ENCODE results near the gene GALE. TPM values are rescaled to one million over a fixed set of nuclear protein-coding genes. Genes with fewer than 3 reads are reported as not detected.

Gene GALE
- total RNA-seq, result 75.5 and 97.2 TPM in 2 replicates

DNA sequence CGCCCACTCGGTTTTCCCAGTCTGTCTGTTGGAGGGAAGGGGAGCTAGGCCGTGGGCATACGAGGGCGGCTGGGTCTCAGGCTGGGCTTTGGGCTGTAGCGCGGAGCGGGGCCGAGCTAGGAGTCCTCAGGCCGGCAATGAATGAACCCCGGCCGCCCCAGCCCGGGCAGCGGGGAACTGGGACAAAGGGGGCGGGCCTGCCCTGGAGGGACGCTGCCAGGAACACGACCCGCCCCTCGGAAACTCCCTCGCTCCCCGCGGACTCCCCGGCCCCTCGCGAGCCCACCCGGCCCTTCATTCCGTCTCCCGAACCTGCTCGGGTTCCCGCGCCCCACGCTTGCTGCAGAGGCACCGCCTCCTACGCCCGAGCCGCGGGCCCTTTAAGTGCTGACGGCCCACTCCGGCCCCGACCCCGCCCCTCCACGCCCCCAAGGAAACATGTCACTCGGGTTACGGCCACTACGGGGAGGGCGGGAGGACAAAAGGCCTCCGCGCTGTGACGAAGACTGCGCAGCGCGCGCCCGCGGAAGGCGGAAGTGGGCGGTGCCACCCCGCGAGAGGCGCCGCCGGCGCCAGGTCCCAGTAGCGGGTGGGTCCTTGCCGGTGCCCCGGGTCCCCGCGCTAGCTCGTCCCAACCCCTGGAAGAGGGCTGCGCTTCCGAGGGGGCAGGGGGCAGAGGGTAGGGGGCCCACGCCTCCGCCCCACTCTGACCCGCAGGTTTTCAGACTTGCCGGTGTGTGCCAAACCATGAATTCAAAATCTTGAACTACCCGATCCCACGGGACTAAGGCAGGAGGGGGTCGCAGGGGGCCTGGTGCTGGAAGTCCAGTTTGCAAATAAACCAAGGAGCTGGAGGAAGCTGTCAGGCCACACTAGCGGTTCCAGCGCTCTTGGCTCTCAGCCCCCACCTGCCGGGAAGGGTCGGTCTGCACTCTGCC is at the start of gene GALE:
Gene GALE (minus strand): TSS at position 355 of the 938 bp plus-strand sequence. CDS start 1,747 bp downstream, outside the sequence.

DNA sequence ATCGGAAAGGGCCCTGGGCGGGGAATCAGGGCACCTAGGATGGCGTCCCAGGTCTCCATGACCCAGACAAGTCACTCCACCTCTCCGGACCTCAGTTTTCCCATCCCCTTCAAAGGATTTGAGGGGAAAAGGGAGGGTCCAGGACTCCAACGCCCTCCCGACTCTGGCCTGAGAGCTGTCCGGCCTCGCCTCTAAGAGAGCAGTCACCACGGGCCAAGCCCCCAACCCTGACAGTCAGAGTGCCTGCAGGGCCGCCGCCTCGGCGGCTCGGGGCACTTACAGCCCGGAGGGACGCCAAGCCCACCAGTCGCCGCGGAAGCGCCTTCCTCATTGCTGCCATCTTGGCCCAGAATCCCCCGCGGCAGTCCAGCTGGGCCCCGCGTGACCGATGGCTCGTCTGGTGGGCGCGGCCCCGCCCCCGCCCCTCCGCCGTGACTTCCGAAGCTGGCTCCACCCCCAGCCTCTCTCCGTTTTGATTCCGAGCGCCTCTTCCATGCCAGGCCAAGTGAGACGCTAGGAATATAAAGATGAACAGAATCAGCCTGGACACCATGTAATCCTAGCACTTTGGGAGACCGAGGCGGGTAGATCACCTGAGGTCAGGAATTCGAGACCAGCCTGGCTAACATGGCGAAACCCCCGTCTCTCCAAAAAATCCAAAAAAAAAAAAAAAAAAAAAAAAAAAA is 24.7 kb upstream of the GALE start, which contains the start of gene HMGCL:
Gene HMGCL (minus strand): TSS at position 354 of the 686 bp plus-strand sequence. CDS start 14 bp downstream, at position 340.

DNA sequence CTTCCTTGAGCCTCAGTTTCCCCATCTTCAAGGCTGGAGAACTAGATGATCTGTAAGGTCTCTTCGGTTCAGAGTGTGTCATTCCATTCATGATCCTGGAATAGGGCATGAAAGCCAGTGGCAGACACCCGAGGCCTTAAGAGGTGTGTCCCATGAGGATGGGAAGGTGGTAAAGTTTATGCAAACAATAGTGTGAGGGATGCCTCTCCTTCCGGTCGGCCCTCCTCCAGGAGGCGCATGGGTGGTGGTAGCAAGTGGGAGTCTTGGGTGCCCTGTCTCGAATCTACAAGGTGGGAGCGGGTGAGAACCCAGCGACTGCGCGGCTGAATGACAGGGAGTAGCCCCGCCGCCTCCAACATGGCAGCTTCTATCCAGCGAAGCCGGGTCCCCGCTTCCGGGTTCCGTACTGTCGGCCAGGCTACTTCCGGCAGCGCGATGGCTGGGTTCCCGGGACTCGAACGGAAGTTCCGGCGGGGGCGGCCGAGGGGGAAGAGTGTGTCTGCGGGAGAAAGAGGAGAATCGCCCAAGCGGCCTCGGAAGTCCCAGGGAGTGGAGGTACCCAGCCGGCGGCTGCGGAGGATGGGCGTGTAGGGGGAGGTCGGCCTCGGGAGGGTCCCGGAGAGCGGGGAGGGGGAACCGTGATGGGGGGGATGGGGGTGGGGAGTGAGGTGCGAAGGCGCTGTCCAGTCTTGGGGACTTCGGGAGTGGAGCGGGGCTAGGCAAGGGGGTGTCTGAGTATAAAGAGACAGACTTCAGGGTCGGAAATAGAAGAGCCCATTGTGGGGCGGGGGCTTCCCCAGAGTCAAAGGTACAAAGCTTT is 9.6 kb downstream of the GALE start, which contains the start of gene LYPLA2:
Gene LYPLA2 (plus strand): TSS at position 450 of the 820 bp plus-strand sequence. CDS start 1,538 bp downstream, outside the sequence.

DNA sequence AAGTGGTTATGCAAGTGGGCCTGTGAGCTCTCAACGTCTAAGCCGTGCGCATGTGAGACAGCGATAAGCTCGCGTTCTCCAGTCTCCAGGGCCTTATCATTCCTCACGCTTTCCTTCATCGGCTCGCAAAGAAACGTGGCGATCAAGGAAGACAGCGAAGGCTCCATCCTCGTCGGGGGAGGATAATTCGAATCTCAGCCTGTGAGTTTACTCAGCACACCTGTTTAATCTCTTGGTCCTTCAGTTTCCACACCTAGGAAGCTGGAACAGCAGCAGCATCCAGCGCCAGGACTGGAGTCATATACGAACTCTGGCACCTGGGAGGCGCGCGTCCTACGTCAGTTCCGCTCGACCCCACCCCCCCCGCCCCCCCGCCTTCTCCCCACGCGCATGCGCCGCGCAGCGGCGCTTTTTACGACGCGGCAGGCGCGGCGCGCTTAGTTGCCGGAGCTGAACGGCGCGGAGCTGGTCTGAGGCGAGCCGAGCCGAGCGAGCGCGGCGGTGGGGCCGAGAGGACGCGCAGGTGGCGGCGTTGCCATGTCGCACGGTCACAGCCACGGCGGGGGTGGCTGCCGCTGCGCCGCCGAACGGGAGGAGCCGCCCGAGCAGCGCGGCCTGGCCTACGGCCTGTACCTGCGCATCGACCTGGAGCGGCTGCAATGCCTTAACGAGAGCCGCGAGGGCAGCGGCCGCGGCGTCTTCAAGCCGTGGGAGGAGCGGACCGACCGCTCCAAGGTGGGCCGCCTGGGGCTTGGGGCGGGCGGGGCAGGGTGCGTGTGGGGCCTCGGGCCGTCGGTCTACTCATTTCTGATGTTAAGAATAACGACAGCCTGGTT is 22.4 kb downstream of the GALE start, which contains the start of gene PITHD1:
Gene PITHD1 (plus strand): TSS at position 440 of the 836 bp plus-strand sequence. CDS start 98 bp downstream, at position 538.

Other genes starting within 250 kb of the GALE start
- gene ID3, start 241.3 kb downstream of the GALE start, total RNA-seq, result 33.7 and 41.8 TPM in 2 replicates
- gene RPL11, start 108.9 kb downstream of the GALE start, total RNA-seq, result 860 and 1,006 TPM in 2 replicates
- 19.3 and 27.1 TPM in 2 replicates for gene ELOA, start 57.3 kb downstream of the GALE start, total RNA-seq
- gene PITHD1, start 22.3 kb downstream of the GALE start, total RNA-seq, result 40.4 and 44.1 TPM in 2 replicates
- 59.9 and 95.4 TPM in 2 replicates for gene LYPLA2, start 9.6 kb downstream of the GALE start, total RNA-seq
- 57.2 and 67.7 TPM in 2 replicates for gene HMGCL, start 24.7 kb upstream of the GALE start, total RNA-seq
- 1.7 and 2.1 TPM in 2 replicates for gene FUCA1, start 67.5 kb upstream of the GALE start, total RNA-seq
- gene CNR2, start 112.6 kb upstream of the GALE start, total RNA-seq, result not detected in 2 replicates
- 70.2 and 75.8 TPM in 2 replicates for gene PNRC2, start 159.1 kb upstream of the GALE start, total RNA-seq
- gene SRSF10, start 179.6 kb upstream of the GALE start, total RNA-seq, result 44.7 and 73.2 TPM in 2 replicates

Data from myometrial cell (primary cell).